ENCODE results near the gene CCSER1. TPM values are rescaled to one million over a fixed set of nuclear protein-coding genes. Genes with fewer than 3 reads are reported as not detected.
A peak's percentile ranks its signal among the peaks of the same experiment; 100 is the strongest.

The CCSER1 gene
- total and polyA plus RNA-seq, 2 experiments from 2014 or later: 5.2 to 23.4 TPM

- H3K9me2 ChIP-seq (replicated peaks; ENCODE audit: insufficient read depth): no peaks in the 10 kb centered on the region
- H2AFZ ChIP-seq: no peak overlapping the region
- H3K4me2 ChIP-seq: peak overlapping the region; percentile 26
- no peaks in the 10 kb centered on the region for H3K36me3 ChIP-seq (replicated peaks; ENCODE audit: insufficient read depth, low read depth)
- DNase-seq (ENCODE audit: low spot score): no peak
- TF ChIP-seq EZH2phosphoT487 (IDR thresholded peaks at IDR 0.05; ENCODE audit: low read depth, severe bottlenecking, unreplicated experiment) (no peak), EZH2 (IDR thresholded peaks at IDR 0.05; ENCODE audit: borderline replicate concordance) (no peak), CTCF (IDR thresholded peaks at IDR 0.05; ENCODE audit: poor library complexity) (no peak)
- no peaks in the 10 kb centered on the region for H3K27me3 ChIP-seq
- H3K27ac ChIP-seq: no peak overlapping the region
- peaks cover 3% of the 10 kb centered on the region for H3K4me1 ChIP-seq (ENCODE audit: insufficient read depth)
- no peaks in the 10 kb centered on the region for H3K79me2 ChIP-seq
- H4K20me1 ChIP-seq (ENCODE audit: insufficient read depth, poor library complexity, severe bottlenecking): no peaks in the 10 kb centered on the region
- WGBS (ENCODE audit: low lambda C conversion rate, missing lambda C conversion rate): 71% methylated on average over 1 of the region's 1 CpG
- no peaks in the 10 kb centered on the region for H3K9me3 ChIP-seq (ENCODE audit: low read depth)
- H3K4me3 ChIP-seq: no peak overlapping the region
These were observed 867.8 kb downstream of the CCSER1 start for GRCh38 chr4:90994851-90995574.

GRCh38 chr4:90995996-90996395, 868.8 kb downstream of the CCSER1 start:
- H3K4me2 ChIP-seq: no peak overlapping the region

DNA sequence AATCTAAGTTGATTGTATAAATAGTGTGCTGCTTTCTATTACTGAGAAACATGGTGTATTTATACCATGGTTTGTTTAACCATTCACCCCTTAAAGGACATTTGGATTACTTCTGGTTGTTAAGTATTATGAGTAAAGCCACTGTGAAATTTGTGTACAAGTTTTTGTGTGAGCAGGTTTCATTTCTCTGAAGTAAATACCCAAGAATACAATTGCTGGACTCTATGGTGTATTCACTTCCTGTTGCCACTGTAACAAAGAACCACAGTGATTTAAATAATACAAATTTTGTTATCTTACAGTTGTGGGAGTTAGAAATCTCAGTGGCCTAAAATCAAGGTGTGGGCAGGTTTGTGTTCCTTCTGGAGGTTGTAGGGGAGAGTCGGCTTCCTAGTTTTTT, 869.6 kb downstream of the CCSER1 start:
- H3K4me2 ChIP-seq: no peak overlapping the region
- DNase-seq (ENCODE audit: low spot score): no peak
- H3K4me3 ChIP-seq: no peak overlapping the region
- no peaks in the 10 kb centered on the region for H3K36me3 ChIP-seq (replicated peaks; ENCODE audit: insufficient read depth, low read depth)
- H3K27ac ChIP-seq: no peak overlapping the region
- no peaks in the 10 kb centered on the region for H3K9me2 ChIP-seq (replicated peaks; ENCODE audit: insufficient read depth)
- H3K27me3 ChIP-seq: no peaks in the 10 kb centered on the region
- no peaks in the 10 kb centered on the region for H3K9me3 ChIP-seq (ENCODE audit: low read depth)
- no peaks in the 10 kb centered on the region for H3K4me1 ChIP-seq (ENCODE audit: insufficient read depth)
- 100% methylated on average over 1 of the region's 1 CpG for WGBS (ENCODE audit: low lambda C conversion rate, missing lambda C conversion rate)
- no peaks in the 10 kb centered on the region for H4K20me1 ChIP-seq (ENCODE audit: insufficient read depth, poor library complexity, severe bottlenecking)
- TF ChIP-seq EZH2phosphoT487 (IDR thresholded peaks at IDR 0.05; ENCODE audit: low read depth, severe bottlenecking, unreplicated experiment): no peak
- no peak for TF ChIP-seq CTCF (IDR thresholded peaks at IDR 0.05; ENCODE audit: poor library complexity)
- TF ChIP-seq EZH2 (IDR thresholded peaks at IDR 0.05; ENCODE audit: borderline replicate concordance): no peak
- H2AFZ ChIP-seq: no peak overlapping the region
- no peaks in the 10 kb centered on the region for H3K79me2 ChIP-seq

More at GRCh38 chr4:90995996-90996395, 868.8 kb downstream of the CCSER1 start:
- Histone ChIP-seq H3K27ac (no peak overlapping the region), H4K20me1 (ENCODE audit: insufficient read depth, poor library complexity, severe bottlenecking) (no peaks in the 10 kb centered on the region), H3K4me3 (no peak overlapping the region), H3K9me2 (replicated peaks; ENCODE audit: insufficient read depth) (no peaks in the 10 kb centered on the region), H3K4me1 (ENCODE audit: insufficient read depth) (no peaks in the 10 kb centered on the region), H3K27me3 (no peaks in the 10 kb centered on the region), H3K79me2 (no peaks in the 10 kb centered on the region), H3K36me3 (replicated peaks; ENCODE audit: insufficient read depth, low read depth) (no peaks in the 10 kb centered on the region), H2AFZ (no peak overlapping the region), H3K9me3 (ENCODE audit: low read depth) (no peaks in the 10 kb centered on the region)
- no peak for DNase-seq (ENCODE audit: low spot score)
- TF ChIP-seq CTCF (IDR thresholded peaks at IDR 0.05; ENCODE audit: poor library complexity): no peak
- TF ChIP-seq EZH2phosphoT487 (IDR thresholded peaks at IDR 0.05; ENCODE audit: low read depth, severe bottlenecking, unreplicated experiment): no peak
- no peak for TF ChIP-seq EZH2 (IDR thresholded peaks at IDR 0.05; ENCODE audit: borderline replicate concordance)
- 89% methylated on average over 1 of the region's 1 CpG for WGBS (ENCODE audit: low lambda C conversion rate, missing lambda C conversion rate)

Data from hepatocyte (in vitro differentiated cells).